Measurements from ENCODE around the gene HIC1.

Gene HIC1

GRCh38 chr17:2048805-2049204, 6.1 kb upstream of the HIC1 start:
- DNase-seq: no peak

GRCh38 chr17:2049333-2050299, 5.3 kb upstream of the HIC1 start:
- DNase-seq: peak; percentile 91

GRCh38 chr17:2050300-2051060, 4.4 kb upstream of the HIC1 start:
- peak; percentile 74 for DNase-seq

GRCh38 chr17:2051061-2051932, 3.6 kb upstream of the HIC1 start:
- peak; percentile 64 for DNase-seq

- no peak for DNase-seq
Measured at GRCh38 chr17:2051933-2052559, 2.9 kb upstream of the HIC1 start.

- DNase-seq: peak; percentile 85
Measured at GRCh38 chr17:2053380-2054261, 1.3 kb upstream of the HIC1 start.

- no peak for DNase-seq
Measured at GRCh38 chr17:2054262-2054511, 716 bp upstream of the HIC1 start.

GRCh38 chr17:2055292-2056205, 646 bp downstream of the HIC1 start:
- DNase-seq: peak; percentile 62

GRCh38 chr17:2056206-2057174, 1.6 kb downstream of the HIC1 start:
- DNase-seq: peak; percentile 49

- peak; percentile 45 for DNase-seq
Measured at GRCh38 chr17:2057175-2057759, 2.4 kb downstream of the HIC1 start.

GRCh38 chr17:2057760-2058585, 3.1 kb downstream of the HIC1 start:
- peak; percentile 51 for DNase-seq

- DNase-seq: peak; percentile 70
Measured at GRCh38 chr17:2058586-2059546, 4.0 kb downstream of the HIC1 start.

- DNase-seq: no peak
Measured at GRCh38 chr17:2059547-2060384, 4.9 kb downstream of the HIC1 start.

- DNase-seq: no peak
Measured at GRCh38 chr17:2060385-2060658, 5.4 kb downstream of the HIC1 start.

- peak; percentile 42 for DNase-seq
Measured at GRCh38 chr17:2060681-2061440, 6.0 kb downstream of the HIC1 start.

Measured in left hindlimb (tissue), 1 donor.